Stimulated activated naive CD4-positive, alpha-beta T cell (primary cell): Measurements from ENCODE around the gene KRT80.

Experiments used
- DNase-seq, 6 experiments: peaks; one replicate each; lab custom pipeline; 2025; lab: John Stamatoyannopoulos, UW

KRT80 gene

GRCh38 chr12:52198454-52199215 is 6.8 kb upstream of the KRT80 start:
- no peak for DNase-seq

GRCh38 chr12:52197371-52198231 is 5.8 kb upstream of the KRT80 start:
- DNase-seq, result no peak

- no peak for DNase-seq
Observed at GRCh38 chr12:52195065-52195730, 3.4 kb upstream of the KRT80 start.

GRCh38 chr12:52193991-52194390 is 2.2 kb upstream of the KRT80 start:
- DNase-seq, result no peak

- no peak for DNase-seq
Observed at GRCh38 chr12:52193532-52193931, 1.7 kb upstream of the KRT80 start.

DNA sequence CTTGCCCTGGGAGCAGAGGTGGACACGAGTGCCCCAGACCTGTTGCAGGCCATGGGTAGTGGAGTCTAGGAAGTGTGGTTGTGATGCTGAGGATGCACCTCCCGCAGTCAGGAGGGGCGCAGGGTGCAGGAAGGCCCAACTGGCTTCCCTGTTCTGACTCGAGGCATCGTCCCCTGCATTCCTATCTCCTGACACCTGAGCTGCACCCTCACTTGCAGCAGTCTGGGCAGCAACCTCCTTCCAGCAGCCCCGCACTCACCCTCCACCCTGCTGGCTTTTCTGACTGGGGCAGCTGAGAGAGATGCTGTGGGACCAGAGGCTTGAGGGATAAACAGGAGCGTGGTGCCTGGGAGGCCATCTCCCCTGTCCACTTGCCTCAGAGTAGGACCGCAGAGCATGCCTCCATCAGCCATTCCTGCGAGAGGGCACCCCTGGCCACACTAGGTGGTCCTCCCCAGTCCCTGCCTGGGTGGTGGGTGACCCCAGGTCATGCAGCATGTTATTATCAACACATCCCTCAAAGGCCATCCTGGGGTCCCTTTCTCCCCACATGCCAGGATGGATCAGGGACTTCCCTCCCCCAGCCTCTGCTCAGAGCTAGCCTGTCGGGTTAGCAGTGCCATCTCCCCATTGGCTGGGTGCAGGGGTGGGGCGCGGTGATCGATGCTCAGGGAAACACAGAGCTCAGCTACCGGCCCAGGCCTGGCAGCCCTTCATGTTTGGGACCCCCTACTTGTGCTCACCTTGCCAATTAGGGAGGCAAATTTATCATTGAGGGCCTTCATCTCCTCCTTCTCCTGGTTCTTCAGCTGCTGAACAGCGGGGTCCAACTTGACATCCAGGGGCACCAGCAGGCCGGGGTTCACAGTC is 719 bp downstream of the KRT80 start:
- no peak for DNase-seq

GRCh38 chr12:52189376-52190174 is 2.2 kb downstream of the KRT80 start:
- DNase-seq, result no peak

- DNase-seq, result no peak
Observed at GRCh38 chr12:52188658-52189057, 3.2 kb downstream of the KRT80 start.

DNA sequence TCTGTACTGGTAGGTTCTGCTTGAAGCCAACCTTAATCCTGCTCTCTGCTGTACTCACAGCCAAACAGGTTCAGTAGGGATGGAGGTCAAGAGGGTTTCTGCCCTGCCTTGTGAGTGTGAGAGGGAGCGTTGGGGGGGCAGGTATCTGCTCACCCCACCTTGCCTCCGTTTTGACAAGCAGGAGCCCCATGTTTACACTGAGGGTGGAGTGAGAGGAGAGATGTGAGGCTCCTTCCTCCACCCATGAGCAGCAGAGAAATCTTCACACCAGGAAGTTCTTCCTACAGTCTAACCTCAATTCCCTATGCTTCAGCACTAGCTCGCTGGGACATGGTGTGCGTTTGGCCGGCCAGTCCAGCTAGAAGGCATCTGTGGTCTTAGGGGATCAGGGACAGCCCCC is 4.2 kb downstream of the KRT80 start:
- DNase-seq, result no peak

- DNase-seq, result no peak
Observed at GRCh38 chr12:52187206-52187605, 4.6 kb downstream of the KRT80 start.

GRCh38 chr12:52186118-52186840 is 5.5 kb downstream of the KRT80 start:
- DNase-seq, result no peak

DNA sequence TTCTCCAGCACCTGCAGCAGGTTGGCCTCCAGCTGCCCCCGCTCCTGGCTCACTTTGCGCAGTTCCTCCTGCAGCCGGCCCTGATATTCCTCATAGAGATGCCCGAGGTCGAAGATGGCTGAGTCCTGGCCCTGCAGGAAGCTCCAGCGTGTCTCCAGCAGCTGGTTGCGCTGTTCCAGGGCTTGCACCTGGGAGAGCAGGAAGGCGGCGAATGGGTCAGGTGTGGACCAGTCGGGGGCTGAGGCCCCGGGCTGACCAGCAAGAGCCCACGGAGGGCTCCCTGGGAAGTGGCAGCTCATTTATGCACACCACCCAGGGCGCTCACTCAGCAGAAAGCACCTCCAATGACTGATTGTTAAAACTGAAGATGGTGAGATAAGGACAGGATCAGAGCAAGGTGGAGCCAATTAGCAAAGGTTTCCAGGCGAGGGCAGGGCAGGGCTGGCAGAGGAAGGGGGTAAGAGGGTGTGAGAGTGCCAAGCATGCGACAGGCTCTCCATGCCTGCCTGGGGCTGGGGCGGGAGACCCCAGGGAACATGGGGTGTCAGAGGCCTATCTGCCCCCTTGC is 6.3 kb downstream of the KRT80 start:
- DNase-seq, result no peak

GRCh38 chr12:52184813-52185212 is 7.0 kb downstream of the KRT80 start:
- DNase-seq, result no peak

GRCh38 chr12:52183971-52184370 is 7.8 kb downstream of the KRT80 start:
- no peak for DNase-seq

- no peak for DNase-seq
Observed at GRCh38 chr12:52183544-52183910, 8.3 kb downstream of the KRT80 start.

- DNase-seq, result no peak
Observed at GRCh38 chr12:52182898-52183543, 8.8 kb downstream of the KRT80 start.

GRCh38 chr12:52182384-52182783 is 9.4 kb downstream of the KRT80 start:
- no peak for DNase-seq

- DNase-seq, result no peak
Observed at GRCh38 chr12:52181746-52182145, 10.1 kb downstream of the KRT80 start.

GRCh38 chr12:52180971-52181628 is 10.7 kb downstream of the KRT80 start:
- no peak for DNase-seq
